ENCODE results near the gene RANBP3.

Gene RANBP3

GRCh38 chr19:5954293-5954692 lies 23.6 kb downstream of the RANBP3 start:
- Histone ChIP-seq H3K36me3 (ENCODE audit: insufficient read depth, low read length) (no peaks in the 10 kb centered on the region), H2AFZ (ENCODE audit: low read depth, low read length) (no peak overlapping the region), H3K9me3 (ENCODE audit: low read length) (no peaks in the 10 kb centered on the region), H3K27me3 (ENCODE audit: insufficient read depth, low read length) (no peaks in the 10 kb centered on the region), H3K4me3 (ENCODE audit: low read length) (no peak overlapping the region), H3K4me1 (ENCODE audit: insufficient read depth, low read length) (peaks cover 66% of the 10 kb centered on the region)

GRCh38 chr19:5953680-5954213 lies 24.2 kb downstream of the RANBP3 start:
- H3K9me3 ChIP-seq (ENCODE audit: low read length), result no peaks in the 10 kb centered on the region
- H3K4me1 ChIP-seq (ENCODE audit: insufficient read depth, low read length), result peaks cover 62% of the 10 kb centered on the region
- no peaks in the 10 kb centered on the region for H3K27me3 ChIP-seq (ENCODE audit: insufficient read depth, low read length)
- H3K36me3 ChIP-seq (ENCODE audit: insufficient read depth, low read length), result peaks cover under 1% of the 10 kb centered on the region
- H3K4me3 ChIP-seq (ENCODE audit: low read length), result no peak overlapping the region
- H2AFZ ChIP-seq (ENCODE audit: low read depth, low read length), result no peak overlapping the region

GRCh38 chr19:5953030-5953589 lies 24.8 kb downstream of the RANBP3 start:
- Histone ChIP-seq H3K4me1 (ENCODE audit: insufficient read depth, low read length) (peaks cover 56% of the 10 kb centered on the region), H2AFZ (ENCODE audit: low read depth, low read length) (no peak overlapping the region), H3K36me3 (ENCODE audit: insufficient read depth, low read length) (peaks cover 2% of the 10 kb centered on the region), H3K4me3 (ENCODE audit: low read length) (no peak overlapping the region), H3K9me3 (ENCODE audit: low read length) (no peaks in the 10 kb centered on the region), H3K27me3 (ENCODE audit: insufficient read depth, low read length) (no peaks in the 10 kb centered on the region)

GRCh38 chr19:5952193-5953029 lies 25.5 kb downstream of the RANBP3 start:
- Histone ChIP-seq H2AFZ (ENCODE audit: low read depth, low read length) (no peak overlapping the region), H3K4me1 (ENCODE audit: insufficient read depth, low read length) (peaks cover 53% of the 10 kb centered on the region), H3K36me3 (ENCODE audit: insufficient read depth, low read length) (peaks cover 2% of the 10 kb centered on the region), H3K27me3 (ENCODE audit: insufficient read depth, low read length) (no peaks in the 10 kb centered on the region), H3K4me3 (ENCODE audit: low read length) (no peak overlapping the region), H3K9me3 (ENCODE audit: low read length) (no peaks in the 10 kb centered on the region)

- H2AFZ ChIP-seq (ENCODE audit: low read depth, low read length), result no peak overlapping the region
- no peaks in the 10 kb centered on the region for H3K27me3 ChIP-seq (ENCODE audit: insufficient read depth, low read length)
- H3K4me3 ChIP-seq (ENCODE audit: low read length), result no peak overlapping the region
- H3K36me3 ChIP-seq (ENCODE audit: insufficient read depth, low read length), result peaks cover 2% of the 10 kb centered on the region
- H3K9me3 ChIP-seq (ENCODE audit: low read length), result no peaks in the 10 kb centered on the region
- peaks cover 53% of the 10 kb centered on the region for H3K4me1 ChIP-seq (ENCODE audit: insufficient read depth, low read length)
Measured at GRCh38 chr19:5951338-5951861, 26.5 kb downstream of the RANBP3 start.

GRCh38 chr19:5950741-5951140 lies 27.2 kb downstream of the RANBP3 start:
- H3K4me3 ChIP-seq (ENCODE audit: low read length), result no peak overlapping the region
- no peak overlapping the region for H2AFZ ChIP-seq (ENCODE audit: low read depth, low read length)
- H3K27me3 ChIP-seq (ENCODE audit: insufficient read depth, low read length), result no peaks in the 10 kb centered on the region
- H3K9me3 ChIP-seq (ENCODE audit: low read length), result no peaks in the 10 kb centered on the region
- H3K4me1 ChIP-seq (ENCODE audit: insufficient read depth, low read length), result peaks cover 53% of the 10 kb centered on the region
- H3K36me3 ChIP-seq (ENCODE audit: insufficient read depth, low read length), result peaks cover 2% of the 10 kb centered on the region

- no peak overlapping the region for H2AFZ ChIP-seq (ENCODE audit: low read depth, low read length)
- no peaks in the 10 kb centered on the region for H3K9me3 ChIP-seq (ENCODE audit: low read length)
- H3K4me3 ChIP-seq (ENCODE audit: low read length), result no peak overlapping the region
- H3K4me1 ChIP-seq (ENCODE audit: insufficient read depth, low read length), result peaks cover 49% of the 10 kb centered on the region
- peaks cover 2% of the 10 kb centered on the region for H3K36me3 ChIP-seq (ENCODE audit: insufficient read depth, low read length)
- H3K27me3 ChIP-seq (ENCODE audit: insufficient read depth, low read length), result no peaks in the 10 kb centered on the region
Measured at GRCh38 chr19:5949792-5950305, 28.1 kb downstream of the RANBP3 start.

- peaks cover 4% of the 10 kb centered on the region for H3K36me3 ChIP-seq (ENCODE audit: insufficient read depth, low read length)
- no peaks in the 10 kb centered on the region for H3K27me3 ChIP-seq (ENCODE audit: insufficient read depth, low read length)
- H2AFZ ChIP-seq (ENCODE audit: low read depth, low read length), result no peak overlapping the region
- H3K9me3 ChIP-seq (ENCODE audit: low read length), result no peaks in the 10 kb centered on the region
- peaks cover 40% of the 10 kb centered on the region for H3K4me1 ChIP-seq (ENCODE audit: insufficient read depth, low read length)
- H3K4me3 ChIP-seq (ENCODE audit: low read length), result no peak overlapping the region
Measured at GRCh38 chr19:5948752-5949564, 29.0 kb downstream of the RANBP3 start.

- Histone ChIP-seq H2AFZ (ENCODE audit: low read depth, low read length) (no peak overlapping the region), H3K4me1 (ENCODE audit: insufficient read depth, low read length) (peaks cover 24% of the 10 kb centered on the region), H3K27me3 (ENCODE audit: insufficient read depth, low read length) (no peaks in the 10 kb centered on the region), H3K36me3 (ENCODE audit: insufficient read depth, low read length) (peaks cover 4% of the 10 kb centered on the region), H3K9me3 (ENCODE audit: low read length) (no peaks in the 10 kb centered on the region), H3K4me3 (ENCODE audit: low read length) (no peak overlapping the region)
Measured at GRCh38 chr19:5947435-5947834, 30.5 kb downstream of the RANBP3 start.

- Histone ChIP-seq H3K9me3 (ENCODE audit: low read length) (no peaks in the 10 kb centered on the region), H3K36me3 (ENCODE audit: insufficient read depth, low read length) (peaks cover 29% of the 10 kb centered on the region), H3K4me1 (ENCODE audit: insufficient read depth, low read length) (peaks cover 3% of the 10 kb centered on the region), H3K27me3 (ENCODE audit: insufficient read depth, low read length) (no peaks in the 10 kb centered on the region), H3K4me3 (ENCODE audit: low read length) (no peak overlapping the region), H2AFZ (ENCODE audit: low read depth, low read length) (no peak overlapping the region)
Measured at GRCh38 chr19:5943623-5944022, 34.3 kb downstream of the RANBP3 start.

- H3K36me3 ChIP-seq (ENCODE audit: insufficient read depth, low read length), result peaks cover 30% of the 10 kb centered on the region
- peaks cover 3% of the 10 kb centered on the region for H3K4me1 ChIP-seq (ENCODE audit: insufficient read depth, low read length)
- H3K27me3 ChIP-seq (ENCODE audit: insufficient read depth, low read length), result no peaks in the 10 kb centered on the region
- H2AFZ ChIP-seq (ENCODE audit: low read depth, low read length), result no peak overlapping the region
- H3K9me3 ChIP-seq (ENCODE audit: low read length), result no peaks in the 10 kb centered on the region
- H3K4me3 ChIP-seq (ENCODE audit: low read length), result no peak overlapping the region
Measured at GRCh38 chr19:5943045-5943444, 34.9 kb downstream of the RANBP3 start.

- H3K4me1 ChIP-seq (ENCODE audit: insufficient read depth, low read length), result peaks cover 3% of the 10 kb centered on the region
- peaks cover 41% of the 10 kb centered on the region for H3K36me3 ChIP-seq (ENCODE audit: insufficient read depth, low read length)
- no peak overlapping the region for H3K4me3 ChIP-seq (ENCODE audit: low read length)
- H3K9me3 ChIP-seq (ENCODE audit: low read length), result no peaks in the 10 kb centered on the region
- no peak overlapping the region for H2AFZ ChIP-seq (ENCODE audit: low read depth, low read length)
- H3K27me3 ChIP-seq (ENCODE audit: insufficient read depth, low read length), result no peaks in the 10 kb centered on the region
Measured at GRCh38 chr19:5941673-5942072, 36.3 kb downstream of the RANBP3 start.

Measured in neuron (in vitro differentiated cells).